Measurements from ENCODE around the gene FARS2.
"Not testable (repeated sequence)": the region's sequence is repeated elsewhere in the genome, so short reads cannot be mapped to it uniquely, and the experiment has no call there.

Gene FARS2

GRCh38 chr6:5550631-5551030 lies 289.3 kb downstream of the FARS2 start:
- DNase-seq, result no peak

- no peak for DNase-seq
These were observed 290.9 kb downstream of the FARS2 start for GRCh38 chr6:5552243-5552642.

- DNase-seq, result no peak
These were observed 292.5 kb downstream of the FARS2 start for GRCh38 chr6:5553767-5554166.

- no peak for DNase-seq
These were observed 292.9 kb downstream of the FARS2 start for GRCh38 chr6:5554226-5554625.

- DNase-seq, result no peak
These were observed 294.7 kb downstream of the FARS2 start for GRCh38 chr6:5556011-5556410.

- DNase-seq, result no peak
These were observed 296.2 kb downstream of the FARS2 start for GRCh38 chr6:5557506-5557905.

- no peak for DNase-seq
These were observed 298.3 kb downstream of the FARS2 start for GRCh38 chr6:5559651-5560050.

- no peak for DNase-seq
These were observed 301.0 kb downstream of the FARS2 start for GRCh38 chr6:5562277-5562676.

GRCh38 chr6:5563086-5563485 lies 301.8 kb downstream of the FARS2 start:
- no peak for DNase-seq

GRCh38 chr6:5564746-5565145 lies 303.4 kb downstream of the FARS2 start:
- DNase-seq, result not testable (repeated sequence)

- no peak for DNase-seq
These were observed 304.7 kb downstream of the FARS2 start for GRCh38 chr6:5565971-5566370.

- DNase-seq, result no peak
These were observed 305.4 kb downstream of the FARS2 start for GRCh38 chr6:5566718-5567117.

- no peak for DNase-seq
These were observed 306.0 kb downstream of the FARS2 start for GRCh38 chr6:5567352-5567751.

GRCh38 chr6:5567890-5568289 lies 306.6 kb downstream of the FARS2 start:
- no peak for DNase-seq

GRCh38 chr6:5569491-5569890 lies 308.2 kb downstream of the FARS2 start:
- no peak for DNase-seq

- no peak for DNase-seq
These were observed 309.3 kb downstream of the FARS2 start for GRCh38 chr6:5570641-5571040.

GRCh38 chr6:5580736-5581581 lies 319.6 kb downstream of the FARS2 start:
- no peak for DNase-seq

GRCh38 chr6:5582762-5583161 lies 321.4 kb downstream of the FARS2 start:
- no peak for DNase-seq

GRCh38 chr6:5583528-5583927 lies 322.2 kb downstream of the FARS2 start:
- DNase-seq, result no peak

GRCh38 chr6:5584078-5584482 lies 322.8 kb downstream of the FARS2 start:
- DNase-seq, result no peak

GRCh38 chr6:5587648-5588047 lies 326.3 kb downstream of the FARS2 start:
- no peak for DNase-seq

- no peak for DNase-seq
These were observed 328.3 kb downstream of the FARS2 start for GRCh38 chr6:5589422-5590141.

- peak; percentile 46 for DNase-seq
These were observed 328.9 kb downstream of the FARS2 start for GRCh38 chr6:5590187-5590586.

GRCh38 chr6:5592886-5593519 lies 331.7 kb downstream of the FARS2 start:
- DNase-seq, result no peak

Measured in DMS79 (cell line).